Karpas-422 (cell line): ENCODE measurements around the gene DLK2. TPM values are rescaled to one million over a fixed set of nuclear protein-coding genes. Genes with fewer than 3 reads are reported as not detected.

Experiments used
- DNase-seq: peaks from one replicate; pipeline ENCODE4 v3.0.0-alpha.2; 2015
- H2AFZ ChIP-seq: fragments of 200-600 bp; sonication (generic); 2 replicates; pipeline ENCODE4 v1.6.1; 2014; ENCODE audit warnings: antibody characterized with exemption, low read length, mixed read lengths
- H3K27ac ChIP-seq: fragments of 200-600 bp; sonication (generic); 2 replicates; pipeline ENCODE4 v1.5.1; 2014; ENCODE audit warnings: mild to moderate bottlenecking, low read length, moderate library complexity
- H3K27me3 ChIP-seq: fragments of 200-600 bp; sonication (generic); 2 replicates; pipeline ENCODE4 v1.6.1; 2014; ENCODE audit warnings: low read length, mixed read lengths
- H3K36me3 ChIP-seq: fragments of 200-600 bp; sonication (generic); 2 replicates; pipeline ENCODE4 v1.6.1; 2014; ENCODE audit warnings: low read length, mixed read lengths; ENCODE audit not compliant: insufficient read depth
- H3K4me1 ChIP-seq: fragments of 200-600 bp; sonication (generic); 2 replicates; pipeline ENCODE4 v1.6.1; 2014; ENCODE audit warnings: mild to moderate bottlenecking, low read length, mixed read lengths
- H3K4me2 ChIP-seq: fragments of 200-600 bp; sonication (generic); 2 replicates; pipeline ENCODE4 v1.6.1; 2014; ENCODE audit warnings: low read length, low read depth, mild to moderate bottlenecking; ENCODE audit not compliant: poor library complexity, severe bottlenecking
- H3K4me3 ChIP-seq: fragments of 200-600 bp; sonication (generic); 2 replicates; pipeline ENCODE4 v1.5.1; 2014; ENCODE audit warnings: mild to moderate bottlenecking, antibody characterized with exemption, low read length, mixed read lengths
- H3K79me2 ChIP-seq: fragments of 200-600 bp; sonication (generic); 2 replicates; pipeline ENCODE4 v1.6.1; 2014; ENCODE audit warnings: mild to moderate bottlenecking, low read length, mixed read lengths
- H3K9ac ChIP-seq: fragments of 200-600 bp; sonication (generic); 2 replicates; pipeline ENCODE4 v1.6.0; 2014; ENCODE audit warnings: low read length
- H3K9me2 ChIP-seq: fragments of 200-600 bp; sonication (generic), shearing (Covaris generic); replicated peaks from 2 replicates; pipeline ENCODE4 v1.6.0; 2014; ENCODE audit warnings: mild to moderate bottlenecking, low read length, moderate library complexity; ENCODE audit not compliant: insufficient read depth
- H3K9me3 ChIP-seq: fragments of 300-700, 200-600 bp; sonication (generic); 2 replicates; pipeline ENCODE4 v1.6.1; 2014; ENCODE audit warnings: low read length, mixed read lengths
- H4K20me1 ChIP-seq: fragments of 200-600 bp; sonication (generic); 2 replicates; pipeline ENCODE4 v1.6.1; 2014; ENCODE audit warnings: mild to moderate bottlenecking, antibody characterized with exemption, low read length, low read depth; ENCODE audit not compliant: insufficient read depth
- total RNA-seq: library from RNA; depleted of rRNA; stranded (reverse); fragments of >200 nt; shearing (Covaris generic); gene quantifications from 2 replicates; pipeline ENCODE4 v1.2.3, GENCODE V29; 2014; ENCODE audit warnings: low replicate concordance

DLK2 gene
- total RNA-seq, 1 experiment from 2014 or later: 1.5 TPM

DNA sequence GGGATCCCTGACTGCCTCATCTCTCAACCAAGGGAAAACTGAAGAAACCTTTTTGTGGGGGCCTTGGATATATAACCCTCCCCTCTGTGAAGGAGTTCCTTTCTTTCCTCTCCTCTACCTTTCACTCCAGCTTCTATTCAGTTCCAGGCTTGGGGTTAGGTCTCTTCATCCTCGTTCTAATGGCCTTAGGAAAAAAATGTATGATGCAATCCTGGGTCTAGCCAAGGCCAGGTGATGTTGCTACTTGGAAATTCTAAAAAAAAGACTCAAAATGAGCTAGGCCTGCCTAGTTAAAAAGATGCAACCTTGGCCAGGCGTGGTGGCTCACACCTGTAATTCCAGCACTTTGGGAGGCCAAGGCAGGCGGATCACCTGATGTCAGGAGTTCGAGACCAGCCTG, 20.4 kb downstream of the DLK2 start:
- no peak overlapping the region for H2AFZ ChIP-seq
- H3K27me3 ChIP-seq: no peaks in the 10 kb centered on the region
- no peak overlapping the region for H3K27ac ChIP-seq
- no peaks in the 10 kb centered on the region for H3K9me2 ChIP-seq
- no peaks in the 10 kb centered on the region for H4K20me1 ChIP-seq
- no peak overlapping the region for H3K4me3 ChIP-seq
- peaks cover 7% of the 10 kb centered on the region; the same call in 1 of the 2 replicates for H3K79me2 ChIP-seq
- no peak overlapping the region for H3K9ac ChIP-seq
- H3K36me3 ChIP-seq: peaks cover 15% of the 10 kb centered on the region
- H3K4me2 ChIP-seq: no peak overlapping the region
- no peak for DNase-seq
- H3K4me1 ChIP-seq: no peaks in the 10 kb centered on the region
- no peaks in the 10 kb centered on the region for H3K9me3 ChIP-seq

DNA sequence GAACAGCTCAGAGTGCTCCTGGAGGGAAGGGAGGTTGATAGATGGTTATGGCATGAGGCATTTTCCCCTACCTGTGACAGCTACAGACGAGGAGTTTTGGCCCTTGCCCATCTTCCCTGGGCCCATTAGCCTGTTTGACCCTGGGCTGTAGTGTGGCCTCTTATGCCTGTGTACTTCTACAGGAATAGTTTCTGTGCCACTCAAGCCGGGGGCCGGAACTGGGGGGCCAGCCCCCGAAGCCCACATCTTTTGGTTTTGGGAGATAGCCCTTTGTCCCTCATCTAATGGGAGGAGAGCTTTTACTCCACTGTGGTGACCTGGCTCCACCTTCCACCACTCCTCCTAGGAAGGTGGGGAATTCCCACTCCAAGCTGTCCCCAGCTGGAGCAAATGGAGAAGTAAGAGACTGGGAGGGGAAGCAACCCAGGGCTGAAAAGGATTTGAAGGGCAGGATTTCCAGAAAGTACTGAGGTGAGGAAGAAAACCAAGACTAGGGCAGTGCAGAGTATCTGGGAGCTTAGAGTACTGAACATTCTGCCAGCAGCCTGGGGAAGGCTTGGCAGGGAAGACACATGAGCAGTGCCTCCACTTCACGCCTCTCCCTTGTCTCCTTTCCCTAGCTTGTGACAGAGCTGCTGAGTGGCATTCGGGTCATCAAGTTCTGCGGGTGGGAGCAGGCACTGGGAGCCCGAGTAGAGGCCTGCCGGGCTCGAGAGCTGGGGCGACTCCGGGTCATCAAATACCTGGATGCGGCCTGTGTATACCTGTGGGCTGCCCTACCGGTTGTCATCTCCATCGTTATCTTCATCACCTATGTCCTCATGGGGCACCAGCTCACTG, 21.1 kb downstream of the DLK2 start:
- H3K9me2 ChIP-seq: no peaks in the 10 kb centered on the region
- no peak overlapping the region for H3K9ac ChIP-seq
- H4K20me1 ChIP-seq: no peaks in the 10 kb centered on the region
- H3K36me3 ChIP-seq: peaks cover 15% of the 10 kb centered on the region
- no peaks in the 10 kb centered on the region for H3K27me3 ChIP-seq
- H3K4me3 ChIP-seq: no peak overlapping the region
- H2AFZ ChIP-seq: no peak overlapping the region
- H3K4me2 ChIP-seq: no peak overlapping the region
- H3K27ac ChIP-seq: no peak overlapping the region
- H3K79me2 ChIP-seq: peaks cover 13% of the 10 kb centered on the region; the same call in 1 of the 2 replicates
- H3K9me3 ChIP-seq: no peaks in the 10 kb centered on the region
- H3K4me1 ChIP-seq: peaks cover 3% of the 10 kb centered on the region; the same call in 1 of the 2 replicates
- no peak for DNase-seq

DNA sequence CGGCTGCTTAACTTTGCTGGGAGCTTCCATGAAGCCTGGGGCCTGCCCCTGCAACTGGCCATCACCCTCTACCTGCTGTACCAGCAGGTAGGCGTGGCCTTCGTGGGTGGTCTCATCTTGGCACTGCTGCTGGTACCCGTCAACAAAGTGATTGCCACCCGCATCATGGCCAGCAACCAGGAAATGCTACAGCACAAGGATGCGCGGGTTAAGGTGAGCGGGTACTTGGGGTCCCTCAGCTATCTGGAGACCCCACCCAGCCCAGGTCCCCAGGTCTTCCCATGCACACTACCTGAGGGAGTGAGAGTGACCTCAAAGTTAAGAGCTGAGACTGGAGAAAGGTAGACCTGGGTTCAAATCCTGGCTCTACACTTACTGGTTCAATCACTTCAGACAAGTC, 22.2 kb downstream of the DLK2 start:
- no peak overlapping the region for H3K27ac ChIP-seq
- peaks cover 10% of the 10 kb centered on the region for H3K4me1 ChIP-seq
- peaks cover 23% of the 10 kb centered on the region for H3K79me2 ChIP-seq
- no peak overlapping the region for H3K4me2 ChIP-seq
- no peaks in the 10 kb centered on the region for H3K27me3 ChIP-seq
- H3K36me3 ChIP-seq: peaks cover 14% of the 10 kb centered on the region
- no peaks in the 10 kb centered on the region for H3K9me3 ChIP-seq
- no peak overlapping the region for H3K4me3 ChIP-seq
- no peak for DNase-seq
- H2AFZ ChIP-seq: no peak overlapping the region
- H4K20me1 ChIP-seq: no peaks in the 10 kb centered on the region
- H3K9ac ChIP-seq: no peak overlapping the region
- H3K9me2 ChIP-seq: no peaks in the 10 kb centered on the region

- Histone ChIP-seq H4K20me1 (no peaks in the 10 kb centered on the region), H3K4me2 (no peak overlapping the region), H3K27me3 (no peaks in the 10 kb centered on the region), H3K79me2 (peaks cover 28% of the 10 kb centered on the region), H3K4me3 (no peak overlapping the region), H2AFZ (no peak overlapping the region), H3K9ac (no peak overlapping the region), H3K27ac (no peak overlapping the region), H3K9me2 (no peaks in the 10 kb centered on the region), H3K9me3 (no peaks in the 10 kb centered on the region), H3K36me3 (peaks cover 12% of the 10 kb centered on the region), H3K4me1 (peaks cover 10% of the 10 kb centered on the region)
- no peak for DNase-seq
Measured at GRCh38 chr6:43432009-43432945, 23.1 kb downstream of the DLK2 start.

DNA sequence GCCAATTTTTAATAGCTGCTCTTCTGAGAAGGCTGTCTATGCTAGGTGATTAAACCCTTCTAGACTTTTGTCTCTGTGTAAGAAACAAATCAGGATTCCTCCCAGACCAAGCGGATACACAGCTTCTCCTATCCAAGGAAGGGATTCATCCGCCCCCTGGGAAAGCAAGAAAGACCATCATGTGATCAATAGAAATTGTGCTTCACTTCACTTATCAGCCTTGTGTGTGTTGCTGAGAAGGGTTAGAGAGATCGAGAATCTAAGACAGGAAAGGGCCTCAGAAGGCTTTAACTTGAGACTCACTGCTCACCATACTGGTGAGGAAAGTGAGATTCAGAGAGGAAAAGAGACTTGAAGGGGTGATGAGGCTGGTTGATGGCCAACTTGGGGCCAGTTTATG, 26.5 kb downstream of the DLK2 start:
- Histone ChIP-seq H3K27me3 (no peaks in the 10 kb centered on the region), H3K9ac (peak overlapping the region; percentile 90), H3K79me2 (peaks cover 28% of the 10 kb centered on the region), H3K27ac (peak overlapping the region; percentile 81), H4K20me1 (no peaks in the 10 kb centered on the region), H3K4me2 (peak overlapping the region; percentile 90), H3K9me2 (no peaks in the 10 kb centered on the region), H3K9me3 (no peaks in the 10 kb centered on the region), H3K4me1 (peaks cover 19% of the 10 kb centered on the region), H3K4me3 (peak overlapping the region; percentile 91), H2AFZ (no peak overlapping the region), H3K36me3 (peaks cover 5% of the 10 kb centered on the region; the same call in 1 of the 2 replicates)
- DNase-seq: no peak

DNA sequence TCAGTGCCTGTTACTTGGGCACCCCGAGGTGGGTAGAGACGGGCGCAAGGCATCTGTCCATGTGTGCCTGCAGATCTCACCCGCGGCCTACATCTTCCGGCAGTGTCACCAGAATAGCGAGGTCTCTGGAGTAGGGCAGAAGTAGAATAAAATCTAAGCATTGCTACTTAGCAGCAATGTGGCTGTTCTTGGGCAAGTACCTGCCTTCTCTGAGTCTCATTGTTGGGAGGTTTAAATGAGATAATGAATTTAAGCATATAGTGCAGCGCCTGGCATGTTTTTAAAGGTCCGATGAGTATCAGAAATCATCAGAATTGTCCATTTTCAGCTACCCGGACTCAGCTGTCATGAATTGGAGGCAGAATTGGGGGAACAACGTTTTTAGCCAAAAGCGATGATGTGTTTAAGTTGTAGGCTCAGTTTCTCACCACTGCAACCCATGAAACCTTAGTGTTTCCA, 27.2 kb downstream of the DLK2 start:
- Histone ChIP-seq H3K4me1 (peaks cover 19% of the 10 kb centered on the region), H3K27ac (peak overlapping the region; percentile 81), H3K9me2 (no peaks in the 10 kb centered on the region), H3K79me2 (peaks cover 28% of the 10 kb centered on the region), H3K27me3 (no peaks in the 10 kb centered on the region), H2AFZ (peak overlapping the region; percentile 59; the same call in 1 of the 2 replicates), H3K4me3 (peak overlapping the region; percentile 91), H3K9me3 (no peaks in the 10 kb centered on the region), H4K20me1 (no peaks in the 10 kb centered on the region), H3K4me2 (peak overlapping the region; percentile 90), H3K36me3 (peaks cover 5% of the 10 kb centered on the region; the same call in 1 of the 2 replicates), H3K9ac (peak overlapping the region; percentile 90)
- DNase-seq: no peak

DNA sequence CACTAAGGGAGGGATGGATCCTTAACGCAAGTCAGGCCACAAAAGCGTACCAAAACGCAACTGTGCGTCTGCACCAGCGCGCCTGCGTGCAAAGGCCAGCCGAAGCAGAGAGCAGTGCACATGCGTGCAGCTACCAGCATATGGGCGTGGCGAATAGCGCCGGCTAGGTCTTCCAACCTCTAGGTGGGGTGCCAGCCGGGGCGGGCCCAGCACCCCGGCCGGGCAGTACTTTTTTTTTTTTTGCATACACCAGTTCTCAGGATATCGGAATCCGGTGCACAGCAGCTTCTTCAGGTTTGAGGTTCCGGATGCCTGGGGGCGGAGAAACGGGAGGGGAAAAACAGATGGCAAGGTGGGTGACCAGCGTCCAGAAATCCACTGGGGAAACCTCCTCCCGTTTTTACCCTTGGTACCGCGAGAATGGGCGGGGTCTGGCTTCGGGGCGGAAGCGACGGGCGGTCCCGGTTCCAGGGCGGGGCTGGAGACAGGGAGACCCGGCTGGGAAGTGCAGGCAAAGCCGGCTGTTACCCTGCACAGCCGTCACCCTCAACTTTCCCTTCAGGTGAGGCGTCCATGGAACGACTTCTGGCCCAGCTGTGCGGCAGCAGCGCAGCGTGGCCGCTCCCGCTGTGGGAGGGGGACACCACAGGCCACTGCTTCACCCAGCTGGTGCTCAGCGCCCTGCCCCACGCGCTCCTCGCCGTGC, 27.8 kb downstream of the DLK2 start, which contains the start of gene ABCC10:
TSS of gene ABCC10 (plus strand) at position 136 of the 706 bp plus-strand sequence. CDS start at position 574, 438 bp downstream.
- Histone ChIP-seq H4K20me1 (no peaks in the 10 kb centered on the region), H3K9me3 (no peaks in the 10 kb centered on the region)

More for the DNA sequence above, 27.8 kb downstream of the DLK2 start, which contains the start of gene ABCC10:
- Histone ChIP-seq H2AFZ (peak within 1 kb of the TSS; percentile 59), H3K4me3 (peak within 1 kb of the TSS; percentile 91), H3K36me3 (peaks cover 5% of the 10 kb centered on the region; the same call in 1 of the 2 replicates), H3K27ac (peak within 1 kb of the TSS; percentile 81), H3K9ac (peak within 1 kb of the TSS; percentile 90), H3K4me1 (peaks cover 19% of the 10 kb centered on the region), H3K27me3 (no peaks in the 10 kb centered on the region), H3K79me2 (peaks cover 28% of the 10 kb centered on the region), H3K4me2 (peak within 1 kb of the TSS; percentile 90), H3K9me2 (no peaks in the 10 kb centered on the region)
- DNase-seq: peak; percentile 99
